Measurements from ENCODE around the gene POU1F1.

GRCh38 chr3:87272718-87273341 is 3.6 kb downstream of the POU1F1 start:
- no peak for TF ChIP-seq CTCF (IDR thresholded peaks at IDR 0.05; ENCODE audit: low read depth, low read length)
- 0 out of 2 replicates have a peak, but pooled peaks have one; percentile 11 for TF ChIP-seq EZH2phosphoT487 (IDR thresholded peaks at IDR 0.05; ENCODE audit: low read depth)
